BJ (cell line): ENCODE results near the gene SLC22A3. TPM values are rescaled to one million over a fixed set of nuclear protein-coding genes. Genes with fewer than 3 reads are reported as not detected.

Source experiments
- CTCF ChIA-PET: fragments of 350-600 bp; formaldehyde crosslinking; extraction: SDS; loops from one replicate; lab custom pipeline; 2021; ENCODE audit warnings: antibody characterized with exemption, inconsistent platforms; lab: Yijun Ruan, JAX
- POLR2A ChIA-PET: fragments of 300-600 bp; sonication (Branson Sonifier 250); formaldehyde crosslinking; extraction: SDS; loops from one replicate; lab custom pipeline; 2021; ENCODE audit warnings: antibody characterized with exemption; lab: Charles Lee
- DNase-seq: peaks from one replicate; pipeline ENCODE4 v3.0.0-alpha.2; 2011; ENCODE audit warnings: low read depth
- H3K27me3 ChIP-seq: 2 replicates; pipeline ENCODE4 v1.6.0; 2011; ENCODE audit warnings: low read length; ENCODE audit not compliant: control insufficient read depth, insufficient read depth
- H3K36me3 ChIP-seq: 2 replicates; pipeline ENCODE4 v1.5.1; 2011; ENCODE audit warnings: low read length; ENCODE audit not compliant: control insufficient read depth, insufficient read depth
- H3K4me3 ChIP-seq: 2 replicates; pipeline ENCODE4 v1.5.1; 2011; ENCODE audit warnings: low read depth, mild to moderate bottlenecking, control low read depth, low read length
- CTCF ChIP-seq: IDR thresholded peaks from 2 replicates; pipeline ENCODE4 v1.5.1; 2011; ENCODE audit warnings: low read depth, mild to moderate bottlenecking, control low read depth, inconsistent platforms, low read length, moderate library complexity; ENCODE audit not compliant: insufficient read depth
- polyA plus RNA-seq: library from polyadenylated mRNA; depleted of rRNA; stranded (reverse); fragments of >200 nt; gene quantifications from 2 replicates; pipeline ENCODE4 v1.2.3, GENCODE V29; 2011

Gene SLC22A3
- polyA plus RNA-seq, 1 experiment, result not detected

GRCh38 chr6:160450849-160451248 lies 102.7 kb downstream of the SLC22A3 start:
- CTCF ChIA-PET, result interaction anchor here (1.0 to 1.6 kb wide), 2 partner anchors 69 to 362 kb away, joined by 3 to 8 read pairs; no protein-coding TSS in a partner anchor
- TF ChIP-seq CTCF, result no peak
- H3K36me3 ChIP-seq, result no peaks in the 10 kb centered on the region
- DNase-seq, result no peak
- no peaks in the 10 kb centered on the region for H3K27me3 ChIP-seq
- POLR2A ChIA-PET, result no interaction called here
- no peak overlapping the region for H3K4me3 ChIP-seq

- Histone ChIP-seq H3K36me3 (no peaks in the 10 kb centered on the region), H3K4me3 (no peak overlapping the region), H3K27me3 (no peaks in the 10 kb centered on the region)
- CTCF ChIA-PET, result interaction anchor here (1.0 to 3.0 kb wide), 5 partner anchors 20 to 590 kb away, joined by 3 to 90 read pairs (median 24); no protein-coding TSS in a partner anchor
- POLR2A ChIA-PET, result no interaction called here
- no peak for TF ChIP-seq CTCF
- DNase-seq, result no peak
Observed at GRCh38 chr6:160454303-160454702, 106.1 kb downstream of the SLC22A3 start.

- H3K4me3 ChIP-seq, result no peak overlapping the region
- CTCF ChIA-PET, result interaction anchor here (0.6 to 3.0 kb wide), 32 partner anchors 8 to 599 kb away, joined by 3 to 90 read pairs (median 5); no protein-coding TSS in a partner anchor
- TF ChIP-seq CTCF, result no peak
Observed at GRCh38 chr6:160455081-160455480, 106.9 kb downstream of the SLC22A3 start.

GRCh38 chr6:160455541-160456213 lies 107.5 kb downstream of the SLC22A3 start:
- peak overlapping the region; percentile 16 for H3K4me3 ChIP-seq
- CTCF ChIA-PET, result interaction anchor here (0.6 to 3.0 kb wide), 34 partner anchors 8 to 654 kb away, joined by 3 to 90 read pairs (median 5); no protein-coding TSS in a partner anchor

More at GRCh38 chr6:160455081-160455480, 106.9 kb downstream of the SLC22A3 start:
- H3K27me3 ChIP-seq, result no peaks in the 10 kb centered on the region
- POLR2A ChIA-PET, result no interaction called here
- H3K36me3 ChIP-seq, result no peaks in the 10 kb centered on the region
- DNase-seq, result no peak

More at GRCh38 chr6:160455541-160456213, 107.5 kb downstream of the SLC22A3 start:
- DNase-seq, result peak; percentile 15
- no peaks in the 10 kb centered on the region for H3K27me3 ChIP-seq
- no peaks in the 10 kb centered on the region for H3K36me3 ChIP-seq
- peak; percentile 93 for TF ChIP-seq CTCF
- POLR2A ChIA-PET, result no interaction called here
